Stimulated activated naive B cell treated with anti-CD40 and anti-IgM and Interleukin-4, amounts not matched to agents 10 μg/mL and 1 μg/mL and 100 μg/mL, for 72 hours (primary cell): ENCODE measurements around the gene ADAP1.

Source experiments
- ATAC-seq, 2 donors: fragments of 150-1000 bp; cut with Tn5 transposase; replicated peaks; 2 replicates each; pipeline ENCODE4 v1.10.0; 2021; ENCODE audit warnings: moderate library complexity in 1 of 2
- DNase-seq: peaks from one replicate; pipeline ENCODE4 v3.0.0; 2021
- H3K27ac Mint-ChIP-seq: one replicate; pipeline ENCODE4 v1.8.0; 2022; ENCODE audit warnings: mild to moderate bottlenecking, mixed read lengths
- H3K27me3 Mint-ChIP-seq, 2 donors: one replicate each; pipeline ENCODE4 v1.8.0; 2022; ENCODE audit warnings: mixed read lengths in 2 of 2
- H3K36me3 Mint-ChIP-seq, 2 donors: one replicate each; pipeline ENCODE4 v1.8.0; 2022; ENCODE audit warnings: mixed read lengths in 2 of 2, mild to moderate bottlenecking in 1 of 2
- H3K4me1 Mint-ChIP-seq, 2 donors: one replicate each; pipeline ENCODE4 v1.8.0; 2022; ENCODE audit warnings: mixed read lengths in 2 of 2, mild to moderate bottlenecking in 1 of 2
- H3K4me3 Mint-ChIP-seq, 2 donors: one replicate each; pipeline ENCODE4 v1.8.0; 2022; ENCODE audit warnings: mild to moderate bottlenecking in 2 of 2, mixed read lengths in 2 of 2, moderate library complexity in 1 of 2
- H3K9me3 Mint-ChIP-seq, 2 donors: one replicate each; pipeline ENCODE4 v1.8.0; 2022; ENCODE audit warnings: mixed read lengths in 2 of 2, mild to moderate bottlenecking in 1 of 2

Gene ADAP1

GRCh38 chr7:983616-984071 is 29.2 kb upstream of the ADAP1 start:
- H3K4me3 Mint-ChIP-seq: no peak overlapping the region
- H3K27me3 Mint-ChIP-seq: peaks cover 24 to 30% of the 10 kb centered on the region in 2 donors
- H3K9me3 Mint-ChIP-seq: no peaks in the 10 kb centered on the region
- H3K4me1 Mint-ChIP-seq: peaks cover 5 to 8% of the 10 kb centered on the region in 2 donors
- H3K36me3 Mint-ChIP-seq: no peaks in the 10 kb centered on the region
- ATAC-seq (no peak), DNase-seq (no peak)
- no peak overlapping the region for H3K27ac Mint-ChIP-seq

GRCh38 chr7:983004-983615 is 28.6 kb upstream of the ADAP1 start, which contains the start of gene CYP2W1:
Gene CYP2W1 (plus strand): TSS chr7:983181. CDS start chr7:983212, 31 bp downstream.
- peaks cover 22 to 24% of the 10 kb centered on the region in 2 donors for H3K27me3 Mint-ChIP-seq
- H3K27ac Mint-ChIP-seq: no peak within 1 kb of the TSS
- H3K4me3 Mint-ChIP-seq: no peak within 1 kb of the TSS
- DNase-seq (no peak), ATAC-seq (no peak)
- H3K9me3 Mint-ChIP-seq: no peaks in the 10 kb centered on the region
- peaks cover 5 to 6% of the 10 kb centered on the region in 2 donors for H3K4me1 Mint-ChIP-seq
- H3K36me3 Mint-ChIP-seq: no peaks in the 10 kb centered on the region

- Mint-ChIP-seq H3K27ac (no peak overlapping the region), H3K4me3 (no peak overlapping the region), H3K9me3 (no peaks in the 10 kb centered on the region), H3K4me1 (peaks cover 8% of the 10 kb centered on the region in 2 donors), H3K36me3 (no peaks in the 10 kb centered on the region), H3K27me3 (peaks cover 19% of the 10 kb centered on the region in 2 donors)
- no peak for DNase-seq
- ATAC-seq: no peak
Observed at GRCh38 chr7:982511-983003, 28.1 kb upstream of the ADAP1 start.

DNA sequence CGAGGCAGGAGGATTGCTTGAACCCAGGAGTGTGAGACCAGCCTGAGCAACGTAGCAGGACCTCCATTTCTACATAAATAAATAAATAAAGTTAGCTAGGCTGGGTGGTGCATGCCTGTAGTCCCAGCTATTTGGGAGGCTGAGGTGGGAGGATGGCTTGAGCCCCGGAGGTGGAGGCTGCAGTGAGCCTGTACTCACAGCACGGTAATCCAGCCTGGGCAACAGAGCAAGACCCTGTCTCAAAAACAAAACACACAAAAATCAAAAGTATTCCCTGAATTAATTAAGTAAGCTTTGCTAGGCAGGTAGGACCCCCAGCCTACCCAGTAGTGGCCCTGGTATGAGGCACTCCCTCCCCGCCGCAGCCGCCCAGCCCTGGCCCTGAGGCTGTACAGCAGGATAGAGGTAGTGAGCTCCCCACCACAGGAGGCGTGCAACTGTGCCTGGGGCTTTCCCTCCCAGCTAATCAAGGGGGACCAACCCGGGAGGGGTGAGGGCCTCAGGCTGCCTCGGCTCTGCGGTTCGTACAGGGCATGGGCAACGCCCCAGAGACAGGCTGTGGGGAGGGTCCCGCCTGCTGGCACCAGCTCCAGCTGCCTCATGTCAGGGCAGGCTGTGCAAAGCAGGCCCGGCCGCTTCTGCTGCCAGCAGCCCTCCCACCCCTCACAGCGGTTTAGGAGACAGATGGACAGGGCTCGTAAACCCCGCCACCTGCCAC is 27.5 kb upstream of the ADAP1 start:
- ATAC-seq (no peak), DNase-seq (no peak)
- H3K36me3 Mint-ChIP-seq: no peaks in the 10 kb centered on the region
- H3K4me3 Mint-ChIP-seq: no peak overlapping the region
- no peak overlapping the region for H3K27ac Mint-ChIP-seq
- no peaks in the 10 kb centered on the region for H3K9me3 Mint-ChIP-seq
- peaks cover 16% of the 10 kb centered on the region in 2 donors for H3K27me3 Mint-ChIP-seq
- H3K4me1 Mint-ChIP-seq: peaks cover 9 to 10% of the 10 kb centered on the region in 2 donors

GRCh38 chr7:979886-980571 is 25.5 kb upstream of the ADAP1 start:
- peaks cover 5 to 10% of the 10 kb centered on the region in 2 donors for H3K4me1 Mint-ChIP-seq
- no peaks in the 10 kb centered on the region for H3K9me3 Mint-ChIP-seq
- peak in 1 of 2 donors; percentile 25 for ATAC-seq
- H3K27ac Mint-ChIP-seq: no peak overlapping the region
- H3K36me3 Mint-ChIP-seq: no peaks in the 10 kb centered on the region
- DNase-seq: no peak
- H3K4me3 Mint-ChIP-seq: no peak overlapping the region
- peaks cover 0 to 2% of the 10 kb centered on the region in 2 donors for H3K27me3 Mint-ChIP-seq

GRCh38 chr7:979151-979550 is 24.7 kb upstream of the ADAP1 start:
- no peaks in the 10 kb centered on the region for H3K36me3 Mint-ChIP-seq
- ATAC-seq: no peak
- H3K27me3 Mint-ChIP-seq: no peaks in the 10 kb centered on the region
- H3K4me3 Mint-ChIP-seq: no peak overlapping the region
- H3K27ac Mint-ChIP-seq: peak overlapping the region; percentile 20
- DNase-seq: no peak
- H3K9me3 Mint-ChIP-seq: no peaks in the 10 kb centered on the region
- peaks cover 7 to 17% of the 10 kb centered on the region in 2 donors for H3K4me1 Mint-ChIP-seq

- H3K27me3 Mint-ChIP-seq: no peaks in the 10 kb centered on the region
- H3K4me1 Mint-ChIP-seq: peaks cover 8 to 18% of the 10 kb centered on the region in 2 donors
- H3K27ac Mint-ChIP-seq: no peak overlapping the region
- H3K36me3 Mint-ChIP-seq: no peaks in the 10 kb centered on the region
- no peak overlapping the region for H3K4me3 Mint-ChIP-seq
- ATAC-seq: no peak
- no peaks in the 10 kb centered on the region for H3K9me3 Mint-ChIP-seq
- DNase-seq: no peak
Observed at GRCh38 chr7:978416-979091, 24.1 kb upstream of the ADAP1 start.

DNA sequence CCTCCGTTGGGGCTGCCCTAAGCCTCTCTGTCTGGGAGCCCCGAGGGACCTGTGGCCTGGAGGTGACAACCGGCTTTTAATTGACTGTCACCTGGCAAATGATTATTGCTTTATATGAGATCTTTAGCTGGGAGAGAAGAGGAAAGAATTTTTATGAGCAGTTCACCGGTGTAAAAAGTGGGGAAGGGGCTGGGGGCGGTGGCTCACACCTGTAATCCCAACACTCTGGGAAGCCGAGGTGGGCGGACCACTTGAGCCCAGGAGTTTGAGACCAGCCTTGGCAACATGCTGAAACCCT is 23.5 kb upstream of the ADAP1 start:
- Mint-ChIP-seq H3K9me3 (no peaks in the 10 kb centered on the region), H3K27ac (peak overlapping the region; percentile 54), H3K36me3 (peaks cover 0 to 5% of the 10 kb centered on the region in 2 donors), H3K4me1 (peaks cover 9 to 23% of the 10 kb centered on the region in 2 donors), H3K4me3 (no peak overlapping the region), H3K27me3 (no peaks in the 10 kb centered on the region)
- ATAC-seq (no peak), DNase-seq (no peak)

DNA sequence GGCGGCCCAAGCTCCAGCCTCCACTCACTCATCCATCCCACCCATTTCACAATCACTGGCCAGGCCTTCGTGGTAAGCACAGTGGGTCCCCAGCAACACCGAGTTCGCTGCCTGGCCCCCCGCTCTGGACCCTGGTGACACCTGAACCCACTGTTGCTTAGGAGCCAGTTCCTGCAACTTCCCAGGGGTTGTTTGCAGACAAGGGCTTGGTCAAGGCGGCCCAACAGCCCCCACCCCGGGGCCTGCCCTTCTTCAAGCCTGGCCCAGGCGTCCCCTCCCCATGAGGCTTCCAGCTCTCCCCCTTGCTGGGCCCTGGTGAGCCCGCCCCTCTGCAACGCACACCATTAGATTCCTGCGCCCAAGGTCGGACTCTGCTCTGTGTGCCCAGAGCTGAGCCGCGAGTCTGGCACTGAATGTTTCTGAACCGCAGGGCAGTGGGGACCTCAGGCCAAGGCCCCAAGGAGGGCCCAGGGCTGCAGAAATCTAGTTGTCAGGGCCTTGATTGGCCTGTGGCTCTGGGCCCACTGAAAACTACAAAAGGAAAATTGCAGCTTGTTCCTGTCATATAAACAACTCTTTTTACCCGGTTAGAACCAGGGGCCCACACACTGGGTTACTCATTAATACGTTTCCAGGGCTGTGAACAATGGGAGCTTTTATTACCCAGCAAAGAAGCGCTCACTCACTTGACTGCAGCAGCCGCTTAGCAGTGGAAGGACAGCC is 23.0 kb upstream of the ADAP1 start:
- Mint-ChIP-seq H3K9me3 (no peaks in the 10 kb centered on the region), H3K27ac (peak overlapping the region; percentile 54)
- peak; percentile 26 to 34 for ATAC-seq

GRCh38 chr7:976901-977325 is 22.4 kb upstream of the ADAP1 start:
- no peaks in the 10 kb centered on the region for H3K27me3 Mint-ChIP-seq
- DNase-seq (no peak), ATAC-seq (no peak)
- H3K4me3 Mint-ChIP-seq: no peak overlapping the region
- peaks cover 16 to 32% of the 10 kb centered on the region in 2 donors for H3K4me1 Mint-ChIP-seq
- no peak overlapping the region for H3K27ac Mint-ChIP-seq
- no peaks in the 10 kb centered on the region for H3K9me3 Mint-ChIP-seq
- peaks cover 7 to 16% of the 10 kb centered on the region in 2 donors for H3K36me3 Mint-ChIP-seq

More for the DNA sequence above, 23.0 kb upstream of the ADAP1 start:
- Mint-ChIP-seq H3K4me1 (peaks cover 12 to 26% of the 10 kb centered on the region in 2 donors), H3K4me3 (no peak overlapping the region), H3K27me3 (no peaks in the 10 kb centered on the region), H3K36me3 (peaks cover 3 to 10% of the 10 kb centered on the region in 2 donors)
- no peak for DNase-seq

GRCh38 chr7:975702-976473 is 21.4 kb upstream of the ADAP1 start:
- Mint-ChIP-seq H3K27ac (peak overlapping the region; percentile 98), H3K4me3 (peak overlapping the region; percentile 96 to 99), H3K36me3 (peaks cover 13 to 24% of the 10 kb centered on the region in 2 donors), H3K9me3 (no peaks in the 10 kb centered on the region), H3K4me1 (peaks cover 21 to 41% of the 10 kb centered on the region in 2 donors), H3K27me3 (no peaks in the 10 kb centered on the region)
- ATAC-seq (no peak), DNase-seq (no peak)

GRCh38 chr7:974820-975681 is 20.6 kb upstream of the ADAP1 start, which contains the start of gene COX19:
Gene COX19 (minus strand): TSS chr7:975549. CDS start chr7:975509, 40 bp downstream.
- DNase-seq: peak; percentile 86
- Mint-ChIP-seq H3K4me1 (peaks cover 23 to 42% of the 10 kb centered on the region in 2 donors), H3K36me3 (peaks cover 15 to 27% of the 10 kb centered on the region in 2 donors), H3K4me3 (peak within 1 kb of the TSS; percentile 96 to 99), H3K27me3 (no peaks in the 10 kb centered on the region), H3K9me3 (no peaks in the 10 kb centered on the region), H3K27ac (peak within 1 kb of the TSS; percentile 98)
- ATAC-seq: peak; percentile 90 to 92
